Measurements from ENCODE around the gene RNF2.

- TF ChIP-seq EP300 (IDR thresholded peaks at IDR 0.05) (no peak), POLR2AphosphoS5 (IDR thresholded peaks at IDR 0.05) (no peak), POLR2A (IDR thresholded peaks at IDR 0.05) (no peak)
Measured at GRCh38 chr1:185015631-185016030, 29.7 kb upstream of the RNF2 start.
